ENCODE data around the gene KLK7. TPM values are rescaled to one million over a fixed set of nuclear protein-coding genes. Genes with fewer than 3 reads are reported as not detected.

The KLK7 gene
- total RNA-seq, 1 donor from 2014 or later, result not detected

DNA sequence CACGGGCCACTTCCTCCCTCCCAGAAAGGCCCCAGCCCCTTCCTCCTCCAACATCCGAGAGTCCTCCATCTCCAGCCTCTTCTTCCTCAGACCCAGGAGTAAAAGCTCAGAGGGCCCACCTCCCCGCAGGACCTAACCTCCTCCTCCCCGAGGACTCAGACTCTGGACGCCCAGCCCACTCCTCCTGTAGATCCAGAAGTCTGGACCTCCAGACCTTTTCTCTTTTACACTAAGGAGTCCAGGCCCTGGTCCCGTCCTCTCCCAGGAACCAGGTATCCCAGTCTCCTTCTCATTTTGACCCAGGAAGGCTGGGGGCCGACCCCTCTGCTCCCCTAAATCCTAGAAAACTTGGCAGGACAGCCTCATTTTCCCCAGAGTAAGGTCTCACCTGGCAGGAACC, 19.6 kb upstream of the KLK7 start:
- DNase-seq, result no peak
- Histone ChIP-seq H3K36me3 (no peaks in the 10 kb centered on the region), H3K27me3 (ENCODE audit: low read depth) (peaks cover 98% of the 10 kb centered on the region), H3K9me3 (replicated peaks) (no peaks in the 10 kb centered on the region), H3K4me3 (no peak overlapping the region), H3K27ac (replicated peaks) (no peak overlapping the region), H3K4me1 (no peaks in the 10 kb centered on the region)
- TF ChIP-seq, protein P1, sequence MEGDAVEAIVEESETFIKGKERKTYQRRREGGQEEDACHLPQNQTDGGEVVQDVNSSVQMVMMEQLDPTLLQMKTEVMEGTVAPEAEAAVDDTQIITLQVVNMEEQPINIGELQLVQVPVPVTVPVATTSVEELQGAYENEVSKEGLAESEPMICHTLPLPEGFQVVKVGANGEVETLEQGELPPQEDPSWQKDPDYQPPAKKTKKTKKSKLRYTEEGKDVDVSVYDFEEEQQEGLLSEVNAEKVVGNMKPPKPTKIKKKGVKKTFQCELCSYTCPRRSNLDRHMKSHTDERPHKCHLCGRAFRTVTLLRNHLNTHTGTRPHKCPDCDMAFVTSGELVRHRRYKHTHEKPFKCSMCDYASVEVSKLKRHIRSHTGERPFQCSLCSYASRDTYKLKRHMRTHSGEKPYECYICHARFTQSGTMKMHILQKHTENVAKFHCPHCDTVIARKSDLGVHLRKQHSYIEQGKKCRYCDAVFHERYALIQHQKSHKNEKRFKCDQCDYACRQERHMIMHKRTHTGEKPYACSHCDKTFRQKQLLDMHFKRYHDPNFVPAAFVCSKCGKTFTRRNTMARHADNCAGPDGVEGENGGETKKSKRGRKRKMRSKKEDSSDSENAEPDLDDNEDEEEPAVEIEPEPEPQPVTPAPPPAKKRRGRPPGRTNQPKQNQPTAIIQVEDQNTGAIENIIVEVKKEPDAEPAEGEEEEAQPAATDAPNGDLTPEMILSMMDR (IDR thresholded peaks at IDR 0.05; ENCODE audit: borderline replicate concordance), result no peak
- intact Hi-C loops (cut with micrococcal nuclease), result no loop called here

DNA sequence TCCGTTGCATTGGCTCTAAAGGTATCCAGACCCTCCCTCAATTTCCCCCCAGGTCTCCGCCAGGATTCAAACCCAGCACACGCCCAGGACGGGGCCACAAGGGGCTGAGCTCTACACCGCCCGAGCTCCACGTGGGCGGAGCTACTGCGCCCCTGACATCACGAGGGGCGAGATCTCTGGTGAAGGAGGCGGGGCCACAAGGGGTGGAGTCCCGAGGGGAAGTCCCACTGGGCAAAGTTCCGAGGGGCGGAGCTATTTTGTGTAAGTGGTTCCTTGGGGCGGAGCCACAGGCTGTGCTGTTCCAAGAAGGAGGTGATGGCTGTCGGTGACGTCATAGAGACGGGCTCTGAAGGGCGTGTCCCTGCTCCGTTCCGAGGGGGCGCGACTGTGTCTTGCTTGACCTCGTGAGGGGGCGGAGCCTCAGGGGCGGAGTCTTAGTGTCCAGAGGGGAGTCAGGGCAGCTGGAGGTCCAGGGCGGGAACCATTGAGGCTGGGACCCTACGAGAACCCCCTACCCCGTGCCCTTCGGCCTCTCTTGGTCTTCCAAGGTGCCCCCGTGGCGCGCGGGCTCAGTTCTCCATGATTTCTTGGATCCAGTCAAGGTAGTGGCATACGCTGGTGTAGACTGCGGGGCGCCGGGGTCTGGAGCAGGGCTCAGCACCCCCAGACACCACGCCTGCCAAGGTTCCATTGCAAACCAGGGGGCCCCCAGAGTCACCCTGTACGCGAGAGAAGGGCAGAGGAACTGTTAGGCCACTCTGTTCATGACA, 19.0 kb upstream of the KLK7 start:
- TF ChIP-seq, protein P1 (IDR thresholded peaks at IDR 0.05; ENCODE audit: borderline replicate concordance), result no peak
- Histone ChIP-seq H3K4me3 (no peak overlapping the region), H3K27ac (replicated peaks) (no peak overlapping the region), H3K9me3 (replicated peaks) (no peaks in the 10 kb centered on the region), H3K4me1 (no peaks in the 10 kb centered on the region), H3K27me3 (ENCODE audit: low read depth) (peaks cover 98% of the 10 kb centered on the region), H3K36me3 (no peaks in the 10 kb centered on the region)
- DNase-seq, result no peak
- intact Hi-C loops (cut with micrococcal nuclease), result no loop called here

DNA sequence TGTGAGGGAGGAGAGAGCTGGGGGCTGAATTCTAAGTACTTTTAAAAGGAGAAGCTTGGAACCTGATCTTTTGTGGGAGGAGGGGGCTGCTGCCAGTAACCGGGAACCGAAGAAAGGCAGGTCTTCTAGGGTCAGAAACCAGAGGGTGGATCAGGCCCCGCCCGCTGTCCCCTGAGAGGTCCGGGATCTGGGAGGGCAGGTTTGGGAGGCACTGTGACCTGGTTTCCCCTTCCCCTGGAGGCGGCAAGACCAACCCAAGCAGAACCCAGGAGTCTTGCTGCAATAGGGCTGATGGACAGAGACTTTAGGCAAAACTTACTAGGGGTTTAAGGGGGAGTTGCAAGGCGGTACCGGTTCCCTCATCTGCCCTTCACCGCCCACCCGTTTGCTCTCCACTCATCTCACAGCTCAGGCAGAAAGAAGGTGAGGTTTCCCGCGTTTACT, 18.4 kb upstream of the KLK7 start:
- Histone ChIP-seq H3K27me3 (ENCODE audit: low read depth) (peaks cover 97% of the 10 kb centered on the region), H3K27ac (replicated peaks) (no peak overlapping the region), H3K9me3 (replicated peaks) (no peaks in the 10 kb centered on the region), H3K4me3 (no peak overlapping the region), H3K36me3 (no peaks in the 10 kb centered on the region), H3K4me1 (no peaks in the 10 kb centered on the region)
- DNase-seq, result no peak
- TF ChIP-seq, protein P1 (IDR thresholded peaks at IDR 0.05; ENCODE audit: borderline replicate concordance), result no peak
- intact Hi-C loops (cut with micrococcal nuclease), result no loop called here

DNA sequence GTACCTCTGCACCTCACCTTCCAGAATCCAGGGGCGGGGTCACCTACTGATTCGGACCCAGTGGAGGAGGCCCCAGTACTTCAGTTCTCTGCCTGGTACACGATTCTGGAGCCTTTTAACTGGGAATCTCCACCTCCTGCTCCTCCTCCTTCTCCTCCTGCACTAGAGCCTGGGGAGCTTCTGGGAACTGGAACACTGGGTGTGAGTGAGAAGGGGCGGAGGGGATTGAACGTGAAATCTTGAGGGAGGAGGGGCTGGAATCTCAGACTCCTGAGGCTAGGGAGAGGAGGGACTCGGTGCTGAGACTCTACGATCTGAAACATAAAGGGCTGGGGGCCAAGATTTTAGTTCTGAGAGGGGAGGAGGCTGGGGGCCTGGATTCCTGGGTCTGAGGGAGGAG, 17.8 kb upstream of the KLK7 start, which contains the start of gene KLK8:
TSS of gene KLK8 (minus strand) at position 90 of the 400 bp plus-strand sequence. CDS start 437 bp downstream, outside the sequence.
- TF ChIP-seq, protein P1 (IDR thresholded peaks at IDR 0.05; ENCODE audit: borderline replicate concordance), result no peak
- intact Hi-C loops (cut with micrococcal nuclease), result no loop called here
- Histone ChIP-seq H3K27me3 (ENCODE audit: low read depth) (peaks cover 91% of the 10 kb centered on the region), H3K27ac (replicated peaks) (no peak within 1 kb of the TSS), H3K4me1 (no peaks in the 10 kb centered on the region), H3K4me3 (no peak within 1 kb of the TSS), H3K36me3 (no peaks in the 10 kb centered on the region), H3K9me3 (replicated peaks) (no peaks in the 10 kb centered on the region)
- no peak for DNase-seq

DNA sequence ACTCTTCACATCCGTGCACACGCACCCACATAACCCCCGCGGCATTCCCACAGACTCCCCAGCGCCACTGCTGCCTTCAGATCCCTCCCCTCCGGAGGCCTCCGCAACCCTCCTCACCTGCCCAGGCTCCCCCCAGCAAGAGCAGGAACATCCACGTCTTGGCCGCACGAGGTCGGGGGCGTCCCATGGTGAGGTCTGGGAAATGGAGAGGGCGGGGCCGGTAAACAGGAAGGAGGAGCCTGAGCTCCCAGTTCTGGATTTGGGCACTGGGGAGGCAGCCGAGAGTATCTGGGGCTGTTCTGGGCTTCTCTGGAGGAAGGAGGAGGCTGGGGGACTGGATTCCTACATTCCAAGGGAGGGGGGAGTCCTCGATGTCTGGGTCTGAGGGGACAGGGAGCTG, 17.3 kb upstream of the KLK7 start:
- intact Hi-C loops (cut with micrococcal nuclease), result no loop called here

More for the DNA sequence above, 17.3 kb upstream of the KLK7 start:
- Histone ChIP-seq H3K9me3 (replicated peaks) (no peaks in the 10 kb centered on the region), H3K27me3 (ENCODE audit: low read depth) (peaks cover 90% of the 10 kb centered on the region), H3K36me3 (no peaks in the 10 kb centered on the region), H3K4me3 (no peak overlapping the region), H3K4me1 (no peaks in the 10 kb centered on the region), H3K27ac (replicated peaks) (no peak overlapping the region)
- DNase-seq, result no peak
- TF ChIP-seq, protein P1 (IDR thresholded peaks at IDR 0.05; ENCODE audit: borderline replicate concordance), result no peak

Data from left ventricle myocardium inferior (tissue), 1 donor.